ENCODE results near the gene ALPP.

ALPP gene

GRCh38 chr2:232347369-232347768 lies 31.2 kb upstream of the ALPP start:
- no peak overlapping the region for H3K4me3 ChIP-seq (ENCODE audit: low read length)
- no peak for DNase-seq (ENCODE audit: low read depth)
- no peak for TF ChIP-seq CTCF (conservative IDR thresholded peaks at IDR 0.05; ENCODE audit: low read depth, low read length)

GRCh38 chr2:232348936-232349335 lies 29.6 kb upstream of the ALPP start:
- no peak overlapping the region for H3K4me3 ChIP-seq (ENCODE audit: low read length)
- DNase-seq (ENCODE audit: low read depth): no peak

GRCh38 chr2:232349546-232349945 lies 29.0 kb upstream of the ALPP start:
- H3K4me3 ChIP-seq (ENCODE audit: low read length): no peak overlapping the region
- TF ChIP-seq CTCF (conservative IDR thresholded peaks at IDR 0.05; ENCODE audit: low read depth, low read length): no peak
- no peak for DNase-seq (ENCODE audit: low read depth)

More at GRCh38 chr2:232348936-232349335, 29.6 kb upstream of the ALPP start:
- TF ChIP-seq CTCF (conservative IDR thresholded peaks at IDR 0.05; ENCODE audit: low read depth, low read length): no peak

GRCh38 chr2:232349946-232350635 lies 28.5 kb upstream of the ALPP start:
- no peak for TF ChIP-seq CTCF (conservative IDR thresholded peaks at IDR 0.05; ENCODE audit: low read depth, low read length)
- DNase-seq (ENCODE audit: low read depth): no peak

GRCh38 chr2:232350804-232351685 lies 27.5 kb upstream of the ALPP start:
- no peak overlapping the region for H3K4me3 ChIP-seq (ENCODE audit: low read length)
- no peak for TF ChIP-seq CTCF (conservative IDR thresholded peaks at IDR 0.05; ENCODE audit: low read depth, low read length)
- no peak for DNase-seq (ENCODE audit: low read depth)

More at GRCh38 chr2:232349946-232350635, 28.5 kb upstream of the ALPP start:
- H3K4me3 ChIP-seq (ENCODE audit: low read length): no peak overlapping the region

GRCh38 chr2:232351686-232352510 lies 26.7 kb upstream of the ALPP start:
- DNase-seq (ENCODE audit: low read depth): no peak
- no peak for TF ChIP-seq CTCF (conservative IDR thresholded peaks at IDR 0.05; ENCODE audit: low read depth, low read length)
- no peak overlapping the region for H3K4me3 ChIP-seq (ENCODE audit: low read length)

All from retinal pigment epithelial cell (primary cell).